Measurements from ENCODE around the gene CLN6. TPM values are rescaled to one million over a fixed set of nuclear protein-coding genes. Genes with fewer than 3 reads are reported as not detected.

CLN6 gene
- total and polyA plus RNA-seq, 9 of the 15 experiments (the other 6 are each of a cell fraction or from before 2014, with no cell fraction given) = 0.71 to 53.3 (median 39.3) TPM

- H4K20me1 ChIP-seq (replicated peaks; ENCODE audit: control insufficient read depth, insufficient read depth, low read length) = peaks cover 20% of the 10 kb centered on the region; the same call in 1 of the 2 replicates
- FAIRE-seq (peak; percentile 15), DNase-seq (ENCODE audit: extremely low read depth in 1 of 4, low spot score in 3 of 4) (peak; percentile 61 to 68 (median 66)), ATAC-seq (peak; percentile 81)
- no peak overlapping the region for H2AFZ ChIP-seq (ENCODE audit: low read depth, low read length)
- H3K79me2 ChIP-seq (ENCODE audit: control insufficient read depth, insufficient read depth, low read length) = peaks cover 30% of the 10 kb centered on the region
- CTCF ChIA-PET (ENCODE audit: low intra/inter-chr PET ratio) = interaction anchor here (1.7 kb wide), 1 partner anchor 348 kb away, joined by 4 read pairs; no protein-coding TSS in a partner anchor
- peaks cover 3% of the 10 kb centered on the region for H3K9me1 ChIP-seq (ENCODE audit: control insufficient read depth, insufficient read depth, low read length)
- 83% methylated on average over 15 of the region's 23 CpGs for WGBS (ENCODE audit: insufficient coverage, low coverage, missing lambda C conversion rate)
- peaks cover 7 to 37% of the 10 kb centered on the region in 2 experiments for H3K4me1 ChIP-seq (replicated peaks in 1 of 2; ENCODE audit: control insufficient read depth in 2 of 2, insufficient read depth in 2 of 2, low read length in 2 of 2)
- POLR2A ChIA-PET = interaction anchor here (0.9 kb wide), 1 partner anchor 14 kb away, joined by 3 read pairs; no protein-coding TSS in a partner anchor
- H3K9me3 ChIP-seq (replicated peaks; ENCODE audit: control insufficient read depth, insufficient read depth, low read depth, low read length) = no peaks in the 10 kb centered on the region
- no peak overlapping the region for H3K4me2 ChIP-seq (ENCODE audit: insufficient read depth, low read length)
- BruUV-seq (replicated peaks) = no TSS peak
- intact Hi-C loops (cut with micrococcal nuclease) (loop anchor here (5.0 kb wide), 1 partner anchor 349 kb away; no protein-coding TSS in a partner anchor), in situ Hi-C loops (cut with MboI) (no loop called here)
- H3K36me3 ChIP-seq (ENCODE audit: control insufficient read depth, insufficient read depth, low read length) = peaks cover 84% of the 10 kb centered on the region; the same call in 2 of the 3 replicates
- no peaks in the 10 kb centered on the region for H3K27me3 ChIP-seq (ENCODE audit: control insufficient read depth in 2 of 2, insufficient read depth in 2 of 2, low read length in 2 of 2)
- H3K9ac ChIP-seq (ENCODE audit: insufficient read depth in 1 of 2, low read depth in 2 of 2, low read length in 2 of 2) = no peak overlapping the region
- no peak overlapping the region for H3K27ac ChIP-seq (ENCODE audit: extremely low read depth, low read depth, low read length)
- no peak overlapping the region for H3K4me3 ChIP-seq
- no peak for TF ChIP-seq ZNF232 (CRISPR knock-in tag; IDR thresholded peaks at IDR 0.05)
- TF ChIP-seq TEAD4 (IDR thresholded peaks at IDR 0.05; ENCODE audit: low read length) = no peak
- TF ChIP-seq TEAD4 (CRISPR knock-in tag; IDR thresholded peaks at IDR 0.05; ENCODE audit: borderline replicate concordance) = no peak
- TF ChIP-seq MIER1 (IDR thresholded peaks at IDR 0.05; ENCODE audit: low read depth) = no peak
- TF ChIP-seq RUNX1 (IDR thresholded peaks at IDR 0.05; ENCODE audit: low read depth) = no peak
- TF ChIP-seq NR2F6 (CRISPR knock-in tag; IDR thresholded peaks at IDR 0.05) = no peak
- TF ChIP-seq MCM5 (IDR thresholded peaks at IDR 0.05; ENCODE audit: low read depth) = no peak
- no peak for TF ChIP-seq BHLHE40 (IDR thresholded peaks at IDR 0.05; ENCODE audit: low read length)
- no peak for TF ChIP-seq BCOR (IDR thresholded peaks at IDR 0.05)
- peak; percentile 48; the same call in 1 of the 2 replicates for TF ChIP-seq TFAP4 (CRISPR knock-in tag; IDR thresholded peaks at IDR 0.05; ENCODE audit: borderline replicate concordance)
- no peak for TF ChIP-seq ZC3H8 (IDR thresholded peaks at IDR 0.05)
- no peak for TF ChIP-seq IRF9 (tag; IDR thresholded peaks at IDR 0.05)
- TF ChIP-seq PKNOX1 (IDR thresholded peaks at IDR 0.05) = no peak
- no peak for TF ChIP-seq ETS1 (conservative IDR thresholded peaks at IDR 0.05; ENCODE audit: control insufficient read depth, low read depth, low read length)
- no peak for TF ChIP-seq JUNB (CRISPR knock-in tag; conservative IDR thresholded peaks at IDR 0.05)
- TF ChIP-seq CTCFL (IDR thresholded peaks at IDR 0.05; ENCODE audit: borderline replicate concordance, insufficient read depth, low read depth, low read length, poor library complexity, severe bottlenecking) = peak; percentile 79
Observed at GRCh38 chr15:68210821-68211655, 18.5 kb downstream of the CLN6 start.
